Thymus (tissue), 11 donors: ENCODE data around the gene SHC4. TPM values are rescaled to one million over a fixed set of nuclear protein-coding genes. Genes with fewer than 3 reads are reported as not detected.
A peak's percentile ranks its signal among the peaks of the same experiment; 100 is the strongest.

Experiments used
- DNase-seq, 9 donors: peaks; one replicate each; pipeline ENCODE4 v3.0.0-alpha.2; 2013; ENCODE audit warnings: low spot score in 9 of 9, low read depth in 6 of 9, missing footprints in 1 of 9
- H3K27ac ChIP-seq, 2 donors: one replicate each; pipeline ENCODE4 v1.5.1; 2013; ENCODE audit warnings: control low read depth in 1 of 2, low read depth in 1 of 2, low read length in 1 of 2, mild to moderate bottlenecking in 1 of 2, moderate library complexity in 1 of 2
- H3K27me3 ChIP-seq, 2 donors: one replicate each; pipeline ENCODE4 v1.5.1; 2013; ENCODE audit warnings: low read length in 1 of 2; ENCODE audit not compliant: control insufficient read depth in 2 of 2, insufficient read depth in 1 of 2
- H3K36me3 ChIP-seq, 2 donors: one replicate each; pipeline ENCODE4 v1.5.1; 2013; ENCODE audit warnings: low read length in 1 of 2, mild to moderate bottlenecking in 1 of 2, moderate library complexity in 1 of 2; ENCODE audit not compliant: control insufficient read depth in 2 of 2, insufficient read depth in 2 of 2
- H3K4me1 ChIP-seq, 2 donors: one replicate each; pipeline ENCODE4 v1.5.1; 2013; ENCODE audit warnings: low read length in 2 of 2; ENCODE audit not compliant: control insufficient read depth in 2 of 2, insufficient read depth in 2 of 2
- H3K4me3 ChIP-seq, 2 donors: one replicate each; pipeline ENCODE4 v1.5.1; 2013; ENCODE audit warnings: low read length in 2 of 2, control low read depth in 1 of 2, mild to moderate bottlenecking in 1 of 2
- H3K9me3 ChIP-seq, 2 donors: one replicate each; pipeline ENCODE4 v1.5.1; 2013; ENCODE audit warnings: low read length in 1 of 2, mild to moderate bottlenecking in 1 of 2; ENCODE audit not compliant: control insufficient read depth in 2 of 2, insufficient read depth in 1 of 2
- WGBS: extraction: QIAGEN DNeasy Blood & Tissue Kit; methylation state at CpG from one replicate; pipeline ENCODE4 v1.1.7; 2013; 5-methylcytosine and 5-hydroxymethylcytosine counted together
- polyA plus RNA-seq: library from polyadenylated mRNA; stranded (reverse); fragments of 200-250 nt; gene quantifications from one replicate; pipeline ENCODE4 v1.2.3, GENCODE V29; 2013
- total RNA-seq: library from RNA; stranded (reverse); fragments of 120-200 nt; gene quantifications from one replicate; pipeline ENCODE4 v1.2.4, GENCODE V29; 2013
- donor health status: healthy.

Gene SHC4
- total and polyA plus RNA-seq, 2 donors, result 0.64 to 0.94 TPM

DNA sequence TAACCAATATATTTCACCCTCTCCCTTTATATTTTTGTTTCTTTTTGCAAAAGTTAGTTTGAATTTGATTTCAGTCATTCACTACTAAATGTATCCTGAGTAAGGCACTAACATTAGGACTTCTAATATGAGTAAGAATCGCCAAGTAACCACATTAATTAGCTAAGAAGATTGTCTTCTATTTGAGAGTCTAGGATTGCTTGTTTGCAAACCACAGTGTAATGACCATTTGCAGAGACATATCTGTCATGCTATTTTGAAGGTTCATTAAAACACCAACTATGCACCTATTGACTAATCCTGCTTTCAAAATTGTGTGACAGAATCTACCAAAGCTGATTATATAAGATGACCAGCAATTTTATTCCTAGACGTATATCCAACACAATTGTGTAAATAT, 91.1 kb downstream of the SHC4 start:
- no peak overlapping the region for H3K4me3 ChIP-seq
- H3K4me1 ChIP-seq, result no peaks in the 10 kb centered on the region
- H3K9me3 ChIP-seq, result no peaks in the 10 kb centered on the region
- whole genome bisulfite sequencing, result 97% methylated on average over 2 of the region's 2 CpGs
- H3K36me3 ChIP-seq, result no peaks in the 10 kb centered on the region
- DNase-seq, result no peak
- H3K27me3 ChIP-seq, result no peaks in the 10 kb centered on the region
- H3K27ac ChIP-seq, result no peak overlapping the region

DNA sequence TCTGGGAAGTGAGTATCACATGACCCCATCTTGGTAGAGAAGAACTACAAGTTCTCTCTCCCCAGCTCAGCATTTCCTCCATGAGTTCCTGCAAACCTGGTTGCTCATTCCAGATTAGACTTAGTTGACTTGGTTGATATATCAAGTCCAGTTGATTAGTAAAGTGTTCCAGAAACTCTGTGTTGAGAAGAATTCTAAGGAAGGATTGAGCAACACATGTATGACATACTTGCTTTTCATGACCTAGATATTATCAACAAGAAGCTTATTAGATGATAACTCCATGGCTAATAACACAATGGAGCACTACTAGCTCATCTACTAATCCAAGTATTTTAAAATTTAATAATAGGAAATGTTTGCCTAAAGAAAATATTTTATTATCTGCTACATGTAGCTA, 92.2 kb downstream of the SHC4 start:
- no peak for DNase-seq
- Histone ChIP-seq H3K27me3 (no peaks in the 10 kb centered on the region), H3K4me3 (no peak overlapping the region), H3K27ac (no peak overlapping the region), H3K36me3 (no peaks in the 10 kb centered on the region), H3K9me3 (no peaks in the 10 kb centered on the region), H3K4me1 (no peaks in the 10 kb centered on the region)

- Histone ChIP-seq H3K4me3 (no peak overlapping the region), H3K36me3 (no peaks in the 10 kb centered on the region), H3K27ac (no peak overlapping the region), H3K27me3 (no peaks in the 10 kb centered on the region), H3K9me3 (no peaks in the 10 kb centered on the region), H3K4me1 (no peaks in the 10 kb centered on the region)
- WGBS, result 96% methylated on average over 1 of the region's 1 CpG
- no peak for DNase-seq
These were observed 93.8 kb downstream of the SHC4 start for GRCh38 chr15:48869966-48870365.

DNA sequence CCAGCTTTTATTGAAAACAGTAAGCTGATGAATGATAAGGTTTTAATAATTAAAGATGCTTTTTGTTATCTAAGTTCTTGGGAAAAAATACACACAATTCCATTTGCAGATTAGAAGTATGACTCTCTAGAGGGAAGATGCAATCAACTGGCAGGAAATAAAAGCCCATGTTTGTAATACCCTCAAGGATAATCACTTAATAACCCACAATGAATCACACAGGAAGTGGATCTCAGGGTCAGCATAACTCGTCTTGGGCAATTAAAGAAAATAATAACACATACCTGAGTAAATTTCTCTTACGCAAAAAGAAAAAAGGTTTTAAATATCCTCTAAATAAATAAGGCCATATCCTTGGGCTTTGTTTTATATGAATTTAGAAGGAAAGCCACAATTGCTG, 95.2 kb downstream of the SHC4 start:
- Histone ChIP-seq H3K36me3 (no peaks in the 10 kb centered on the region), H3K4me3 (no peak overlapping the region), H3K27ac (no peak overlapping the region), H3K27me3 (no peaks in the 10 kb centered on the region), H3K4me1 (no peaks in the 10 kb centered on the region), H3K9me3 (no peaks in the 10 kb centered on the region)
- WGBS, result 70% methylated on average over 2 of the region's 2 CpGs
- no peak for DNase-seq

- H3K9me3 ChIP-seq, result no peaks in the 10 kb centered on the region
- DNase-seq, result no peak
- no peak overlapping the region for H3K4me3 ChIP-seq
These were observed 95.7 kb downstream of the SHC4 start for GRCh38 chr15:48868023-48868422.

DNA sequence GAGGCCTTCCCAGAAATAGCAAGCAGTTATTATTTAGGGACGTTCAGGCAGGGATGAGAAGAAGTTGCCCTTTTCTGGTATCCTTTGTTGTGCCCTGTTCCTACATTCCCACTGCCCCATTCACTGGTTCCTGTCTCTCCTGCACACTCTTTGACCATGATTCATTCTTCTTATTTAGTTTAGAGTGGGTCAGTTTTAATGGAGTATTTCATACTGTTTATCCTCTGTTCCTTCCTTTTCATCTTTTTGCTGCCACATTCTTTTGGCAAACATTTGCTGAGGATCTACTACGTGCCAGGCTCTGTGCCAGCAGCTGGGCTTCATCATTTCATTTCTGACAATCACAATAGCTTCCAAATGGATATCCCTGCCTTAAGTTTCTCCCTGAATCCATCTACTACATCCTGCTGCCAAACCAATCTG, 97.6 kb downstream of the SHC4 start:
- no peak overlapping the region for H3K4me3 ChIP-seq
- H3K36me3 ChIP-seq, result no peaks in the 10 kb centered on the region
- DNase-seq, result no peak
- 97% methylated on average over 2 of the region's 2 CpGs for WGBS
- H3K27ac ChIP-seq, result no peak overlapping the region
- no peaks in the 10 kb centered on the region for H3K27me3 ChIP-seq
- H3K9me3 ChIP-seq, result no peaks in the 10 kb centered on the region
- H3K4me1 ChIP-seq, result peaks cover 0 to 5% of the 10 kb centered on the region in 2 donors

More at GRCh38 chr15:48868023-48868422, 95.7 kb downstream of the SHC4 start:
- Histone ChIP-seq H3K4me1 (no peaks in the 10 kb centered on the region), H3K36me3 (no peaks in the 10 kb centered on the region), H3K27ac (no peak overlapping the region), H3K27me3 (no peaks in the 10 kb centered on the region)

DNA sequence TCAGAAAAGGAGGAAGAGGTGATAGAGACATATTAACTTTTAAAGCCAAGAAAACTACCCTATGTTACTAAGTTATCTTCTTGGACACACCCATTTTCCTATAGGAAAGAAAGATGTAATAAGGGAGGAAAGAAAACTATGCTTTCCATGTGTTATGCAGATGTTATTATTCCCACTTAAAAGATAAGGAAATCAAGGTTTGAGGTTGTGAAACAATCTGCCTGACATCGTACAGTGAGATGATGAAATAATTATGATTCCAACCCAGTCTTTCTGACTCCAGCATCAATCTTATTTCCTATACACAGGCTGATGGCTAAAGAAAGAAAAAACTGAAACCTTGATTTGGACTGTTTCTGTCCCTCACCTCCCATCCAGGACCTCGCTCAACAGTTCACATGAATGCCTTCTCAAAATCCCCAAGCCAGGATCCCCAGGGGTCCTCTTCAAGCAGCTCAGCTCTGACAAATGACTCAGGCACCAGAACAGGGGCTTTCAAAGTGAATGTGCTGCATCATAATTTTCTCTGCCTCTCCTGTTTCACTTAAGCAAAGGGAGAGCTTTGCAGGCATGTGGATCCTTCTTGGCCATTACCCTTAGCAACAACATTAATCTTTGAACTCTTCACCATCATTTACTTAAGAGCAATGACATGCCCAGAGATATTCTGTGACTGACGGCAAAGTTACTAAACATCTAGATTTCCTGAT, 98.2 kb downstream of the SHC4 start:
- Histone ChIP-seq H3K27me3 (no peaks in the 10 kb centered on the region), H3K9me3 (no peaks in the 10 kb centered on the region), H3K4me1 (peaks cover 0 to 5% of the 10 kb centered on the region in 2 donors), H3K27ac (no peak overlapping the region), H3K4me3 (no peak overlapping the region), H3K36me3 (no peaks in the 10 kb centered on the region)
- WGBS, result 95% methylated on average over 3 of the region's 3 CpGs
- no peak for DNase-seq

GRCh38 chr15:48862705-48863104, 101.0 kb downstream of the SHC4 start:
- H3K9me3 ChIP-seq, result no peaks in the 10 kb centered on the region
- peak overlapping the region in 1 of 2 donors; percentile 19 for H3K27ac ChIP-seq
- no peaks in the 10 kb centered on the region for H3K27me3 ChIP-seq
- no peak overlapping the region for H3K4me3 ChIP-seq
- H3K4me1 ChIP-seq, result peaks cover 0 to 5% of the 10 kb centered on the region in 2 donors
- peak in 4 of 9 donors; percentile 24 to 69 (median 44) for DNase-seq
- H3K36me3 ChIP-seq, result no peaks in the 10 kb centered on the region
- WGBS, result 98% methylated on average over 1 of the region's 1 CpG

DNA sequence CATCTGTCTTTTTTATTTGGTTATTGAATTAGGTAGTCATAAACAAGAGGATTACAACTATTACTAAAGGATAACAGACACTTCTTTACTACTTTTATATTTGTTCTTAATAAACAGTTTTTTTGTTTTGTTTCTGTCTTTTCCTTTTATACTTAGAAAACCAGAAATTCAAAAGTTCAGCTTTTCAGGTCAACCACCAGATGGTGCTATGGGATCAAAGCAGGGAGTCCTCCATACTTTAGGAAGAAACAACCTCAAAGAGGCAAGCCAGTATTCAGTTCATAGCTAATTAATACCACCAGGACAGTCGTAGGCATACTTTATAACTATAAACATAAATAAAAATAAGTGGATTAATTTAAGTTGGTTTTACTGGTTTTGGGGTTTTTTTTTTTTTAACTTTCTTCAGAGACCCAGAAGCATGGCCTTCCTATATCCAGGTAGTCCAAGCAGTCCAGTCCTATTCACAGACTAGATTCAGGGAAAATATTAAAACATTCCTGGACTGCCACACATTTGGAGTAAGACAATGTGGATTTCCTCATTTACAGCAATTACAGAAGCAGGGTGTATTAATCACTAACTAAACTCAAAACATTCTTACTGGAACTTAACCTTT, 101.8 kb downstream of the SHC4 start:
- H3K27me3 ChIP-seq, result no peaks in the 10 kb centered on the region
- WGBS, result 19% methylated on average over 1 of the region's 1 CpG
- DNase-seq, result peak; percentile 37 to 79 (median 58)

More for the DNA sequence above, 101.8 kb downstream of the SHC4 start:
- Histone ChIP-seq H3K9me3 (no peaks in the 10 kb centered on the region), H3K27ac (no peak overlapping the region), H3K4me1 (peaks cover 0 to 5% of the 10 kb centered on the region in 2 donors), H3K36me3 (no peaks in the 10 kb centered on the region), H3K4me3 (no peak overlapping the region)
